ENCODE results near the gene RUNX2.

Gene RUNX2

GRCh38 chr6:45323656-45324224 is 4.4 kb upstream of the RUNX2 start:
- H3K4me3 ChIP-seq (ENCODE audit: severe bottlenecking) = no peak overlapping the region
- DNase-seq (ENCODE audit: low spot score) (no peak), ATAC-seq (ENCODE audit: low read depth) (no peak)
- peaks cover 8% of the 10 kb centered on the region for H3K4me1 ChIP-seq (ENCODE audit: insufficient read depth, poor library complexity, severe bottlenecking)
- H3K9me3 ChIP-seq (ENCODE audit: severe bottlenecking) = no peaks in the 10 kb centered on the region
- H3K27me3 ChIP-seq (ENCODE audit: insufficient read depth, poor library complexity, severe bottlenecking) = no peaks in the 10 kb centered on the region
- no peak for TF ChIP-seq CTCF (IDR thresholded peaks at IDR 0.05; ENCODE audit: poor library complexity, severe bottlenecking)
- no peak overlapping the region for H3K27ac ChIP-seq (ENCODE audit: poor library complexity, severe bottlenecking)
- H3K36me3 ChIP-seq (ENCODE audit: low read depth) = no peaks in the 10 kb centered on the region

GRCh38 chr6:45326698-45327417 is 1.3 kb upstream of the RUNX2 start:
- no peak for DNase-seq (ENCODE audit: low spot score)
- TF ChIP-seq CTCF (IDR thresholded peaks at IDR 0.05; ENCODE audit: poor library complexity, severe bottlenecking) = no peak
- peaks cover 13% of the 10 kb centered on the region for H3K4me1 ChIP-seq (ENCODE audit: insufficient read depth, poor library complexity, severe bottlenecking)
- no peaks in the 10 kb centered on the region for H3K27me3 ChIP-seq (ENCODE audit: insufficient read depth, poor library complexity, severe bottlenecking)
- no peaks in the 10 kb centered on the region for H3K9me3 ChIP-seq (ENCODE audit: severe bottlenecking)
- no peaks in the 10 kb centered on the region for H3K36me3 ChIP-seq (ENCODE audit: low read depth)
- ATAC-seq (ENCODE audit: low read depth) = no peak
- no peak overlapping the region for H3K27ac ChIP-seq (ENCODE audit: poor library complexity, severe bottlenecking)
- H3K4me3 ChIP-seq (ENCODE audit: severe bottlenecking) = no peak overlapping the region

- no peak for TF ChIP-seq CTCF (IDR thresholded peaks at IDR 0.05; ENCODE audit: poor library complexity, severe bottlenecking)
- Histone ChIP-seq H3K27me3 (ENCODE audit: insufficient read depth, poor library complexity, severe bottlenecking) (no peaks in the 10 kb centered on the region), H3K9me3 (ENCODE audit: severe bottlenecking) (no peaks in the 10 kb centered on the region), H3K4me1 (ENCODE audit: insufficient read depth, poor library complexity, severe bottlenecking) (peaks cover 13% of the 10 kb centered on the region), H3K4me3 (ENCODE audit: severe bottlenecking) (no peak overlapping the region), H3K27ac (ENCODE audit: poor library complexity, severe bottlenecking) (no peak overlapping the region), H3K36me3 (ENCODE audit: low read depth) (no peaks in the 10 kb centered on the region)
- DNase-seq (ENCODE audit: low spot score) (no peak), ATAC-seq (ENCODE audit: low read depth) (no peak)
Measured at GRCh38 chr6:45328523-45328922, 393 bp downstream of the RUNX2 start.

- Histone ChIP-seq H3K27me3 (ENCODE audit: insufficient read depth, poor library complexity, severe bottlenecking) (no peaks in the 10 kb centered on the region), H3K9me3 (ENCODE audit: severe bottlenecking) (no peaks in the 10 kb centered on the region), H3K27ac (ENCODE audit: poor library complexity, severe bottlenecking) (no peak overlapping the region), H3K36me3 (ENCODE audit: low read depth) (no peaks in the 10 kb centered on the region), H3K4me1 (ENCODE audit: insufficient read depth, poor library complexity, severe bottlenecking) (no peaks in the 10 kb centered on the region), H3K4me3 (ENCODE audit: severe bottlenecking) (no peak overlapping the region)
- no peak for TF ChIP-seq CTCF (IDR thresholded peaks at IDR 0.05; ENCODE audit: poor library complexity, severe bottlenecking)
- ATAC-seq (ENCODE audit: low read depth) (no peak), DNase-seq (ENCODE audit: low spot score) (no peak)
Measured at GRCh38 chr6:45344900-45345299, 16.8 kb downstream of the RUNX2 start.

- Histone ChIP-seq H3K9me3 (ENCODE audit: severe bottlenecking) (no peaks in the 10 kb centered on the region), H3K36me3 (ENCODE audit: low read depth) (no peaks in the 10 kb centered on the region; the same call in 1 of the 2 replicates), H3K4me1 (ENCODE audit: insufficient read depth, poor library complexity, severe bottlenecking) (no peaks in the 10 kb centered on the region), H3K4me3 (ENCODE audit: severe bottlenecking) (no peak overlapping the region), H3K27me3 (ENCODE audit: insufficient read depth, poor library complexity, severe bottlenecking) (no peaks in the 10 kb centered on the region), H3K27ac (ENCODE audit: poor library complexity, severe bottlenecking) (no peak overlapping the region)
- TF ChIP-seq CTCF (IDR thresholded peaks at IDR 0.05; ENCODE audit: poor library complexity, severe bottlenecking) = no peak
- ATAC-seq (ENCODE audit: low read depth) = no peak
- DNase-seq (ENCODE audit: low spot score) = no peak
Measured at GRCh38 chr6:45350186-45350710, 22.1 kb downstream of the RUNX2 start.

Measured in RWPE2 (cell line).